Transverse colon (tissue), 4 donors: ENCODE measurements around the gene ACTN1.

Experiments
- POLR2AphosphoS5 ChIP-seq, 3 donors: sonication (generic); formaldehyde crosslinking; IDR thresholded peaks; one replicate each; pipeline ENCODE4 v1.6.1; 2016; ENCODE audit warnings: antibody characterized with exemption in 3 of 3
- TF ChIP-seq, protein P1 (sequence below), 5 experiments: fragments of 200-600 bp in 3 of 5; fragments of 450-650 bp in 2 of 5; sonication (generic) in 3 of 5; IDR thresholded peaks; 1 replicate in 2 of 5; 2 replicates in 3 of 5; pipeline ENCODE4 v1.5.1; 2016 to 2017; ENCODE audit warnings: antibody characterized with exemption in 5 of 5, inconsistent platforms in 3 of 5, mild to moderate bottlenecking in 2 of 5, moderate library complexity in 1 of 5

DNA sequence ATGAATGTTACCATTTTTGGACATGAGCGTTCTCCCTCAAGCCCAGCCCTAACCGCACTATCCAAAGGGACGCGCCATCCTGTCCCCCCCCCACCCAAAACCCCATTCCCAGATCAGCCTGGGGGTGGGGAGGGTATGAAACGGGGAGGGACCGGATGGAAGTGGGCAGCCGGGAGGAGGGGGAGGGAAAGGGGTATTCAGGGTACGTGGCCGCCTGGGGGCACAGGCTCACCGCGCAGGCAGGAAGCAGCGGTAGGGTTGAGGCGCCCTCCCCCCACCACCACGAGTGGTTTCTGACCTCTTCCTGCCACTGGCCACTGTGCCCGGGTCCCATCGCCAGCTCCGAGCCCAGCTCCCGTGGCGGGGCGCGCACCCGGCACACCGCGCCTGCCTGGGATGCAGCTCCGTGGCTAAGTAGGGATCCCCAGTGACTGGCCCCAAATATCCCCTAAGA, 1.4 kb downstream of the ACTN1 start:
- peak; percentile 64 to 82 (median 77) for TF ChIP-seq POLR2AphosphoS5 (IDR thresholded peaks at IDR 0.05)
- TF ChIP-seq, protein P1, sequence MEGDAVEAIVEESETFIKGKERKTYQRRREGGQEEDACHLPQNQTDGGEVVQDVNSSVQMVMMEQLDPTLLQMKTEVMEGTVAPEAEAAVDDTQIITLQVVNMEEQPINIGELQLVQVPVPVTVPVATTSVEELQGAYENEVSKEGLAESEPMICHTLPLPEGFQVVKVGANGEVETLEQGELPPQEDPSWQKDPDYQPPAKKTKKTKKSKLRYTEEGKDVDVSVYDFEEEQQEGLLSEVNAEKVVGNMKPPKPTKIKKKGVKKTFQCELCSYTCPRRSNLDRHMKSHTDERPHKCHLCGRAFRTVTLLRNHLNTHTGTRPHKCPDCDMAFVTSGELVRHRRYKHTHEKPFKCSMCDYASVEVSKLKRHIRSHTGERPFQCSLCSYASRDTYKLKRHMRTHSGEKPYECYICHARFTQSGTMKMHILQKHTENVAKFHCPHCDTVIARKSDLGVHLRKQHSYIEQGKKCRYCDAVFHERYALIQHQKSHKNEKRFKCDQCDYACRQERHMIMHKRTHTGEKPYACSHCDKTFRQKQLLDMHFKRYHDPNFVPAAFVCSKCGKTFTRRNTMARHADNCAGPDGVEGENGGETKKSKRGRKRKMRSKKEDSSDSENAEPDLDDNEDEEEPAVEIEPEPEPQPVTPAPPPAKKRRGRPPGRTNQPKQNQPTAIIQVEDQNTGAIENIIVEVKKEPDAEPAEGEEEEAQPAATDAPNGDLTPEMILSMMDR (IDR thresholded peaks at IDR 0.05) = peak in 1 of 5 experiments; percentile 8
